HG03378 (cell line): ENCODE results near the gene CPLX4.
A peak's percentile ranks its signal among the peaks of the same experiment; 100 is the strongest.

ENCODE experiments used
- ATAC-seq: cut with Tn5 transposase; IDR thresholded peaks from one replicate; pipeline ENCODE4 v1.9.1; 2021; ENCODE audit warnings: mild to moderate bottlenecking, moderate library complexity; ENCODE audit not compliant: unreplicated experiment

CPLX4 gene

DNA sequence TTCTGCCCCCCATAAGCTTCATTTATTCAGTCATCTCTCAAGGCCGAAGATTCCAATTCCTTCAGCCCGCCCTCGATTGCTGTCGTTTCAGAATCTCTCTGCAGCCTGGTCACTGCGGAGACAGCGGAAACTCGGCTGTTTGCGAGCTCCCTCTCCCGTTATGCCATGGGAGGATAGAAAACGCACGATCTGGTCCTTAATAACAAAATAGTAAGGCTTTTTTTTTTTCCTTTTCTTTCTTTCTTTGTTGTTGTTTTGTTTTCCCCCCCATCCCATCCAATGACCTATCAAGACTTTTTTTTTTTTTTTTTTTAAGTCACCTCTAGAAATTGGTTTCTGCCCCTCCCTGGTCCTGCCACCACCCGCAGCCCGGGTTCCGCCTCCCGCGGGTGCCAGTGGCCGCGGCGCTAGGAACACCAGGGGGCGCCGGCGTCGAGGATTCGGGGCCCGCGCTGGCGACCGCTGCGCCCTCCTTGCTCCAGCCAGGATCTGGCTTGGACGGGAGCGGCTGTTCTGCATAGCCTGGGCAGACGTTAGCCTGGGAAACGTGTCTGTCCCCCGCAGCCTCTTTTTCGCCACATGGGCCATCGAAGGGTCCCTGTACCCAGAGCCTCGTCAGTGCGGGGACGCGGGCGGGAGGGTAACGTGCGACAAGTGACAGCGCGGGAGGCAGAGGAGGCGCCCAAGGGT lies 10.1 kb downstream of the CPLX4 start:
- peak; percentile 65 for ATAC-seq

- ATAC-seq: no peak
These were observed 11.8 kb downstream of the CPLX4 start for GRCh38 chr18:59306640-59307039.

DNA sequence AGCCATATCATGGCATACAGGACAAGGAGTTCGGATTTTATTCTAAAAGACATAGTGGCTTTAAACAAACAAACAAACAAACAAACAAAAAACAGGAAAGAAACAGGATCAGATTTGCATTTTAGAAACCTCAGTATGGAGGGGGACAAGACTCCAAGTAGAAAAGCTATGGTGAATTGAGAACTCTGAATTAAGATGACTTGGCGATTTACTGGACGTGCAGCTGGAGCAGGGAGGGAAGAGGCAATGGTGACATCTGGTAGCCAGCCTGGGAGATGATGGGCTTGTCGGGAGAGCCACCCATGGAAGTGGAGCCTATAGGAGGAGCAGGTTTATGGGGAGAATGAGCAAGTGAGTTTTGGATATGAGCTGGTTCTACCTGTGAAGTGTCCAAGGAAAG lies 13.2 kb downstream of the CPLX4 start:
- no peak for ATAC-seq

DNA sequence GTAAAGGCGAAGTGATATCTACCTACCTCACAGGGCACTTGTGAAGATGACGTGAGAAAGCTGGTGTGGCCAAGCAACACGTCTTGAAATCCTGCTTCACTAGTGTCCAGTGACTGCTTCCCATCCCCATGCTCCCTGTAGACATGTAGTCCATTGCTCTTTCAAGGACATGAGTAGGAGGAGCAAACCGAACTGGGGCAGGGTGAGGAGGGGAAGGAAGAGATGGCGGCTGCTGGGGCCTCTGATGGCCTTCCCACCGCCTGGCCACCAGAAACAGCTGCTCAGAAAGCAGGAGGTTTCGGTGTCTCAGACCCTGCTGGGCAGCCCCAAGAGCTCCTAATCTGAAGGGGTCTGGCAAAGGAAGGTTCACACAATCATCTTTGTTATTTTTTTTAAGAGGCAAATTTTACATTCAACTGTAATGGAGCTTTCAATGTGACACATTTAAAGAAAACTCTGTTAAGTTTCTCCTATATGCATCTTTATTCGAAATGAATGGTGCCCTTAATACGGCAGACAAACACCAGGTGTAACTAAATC lies 14.7 kb downstream of the CPLX4 start:
- no peak for ATAC-seq

DNA sequence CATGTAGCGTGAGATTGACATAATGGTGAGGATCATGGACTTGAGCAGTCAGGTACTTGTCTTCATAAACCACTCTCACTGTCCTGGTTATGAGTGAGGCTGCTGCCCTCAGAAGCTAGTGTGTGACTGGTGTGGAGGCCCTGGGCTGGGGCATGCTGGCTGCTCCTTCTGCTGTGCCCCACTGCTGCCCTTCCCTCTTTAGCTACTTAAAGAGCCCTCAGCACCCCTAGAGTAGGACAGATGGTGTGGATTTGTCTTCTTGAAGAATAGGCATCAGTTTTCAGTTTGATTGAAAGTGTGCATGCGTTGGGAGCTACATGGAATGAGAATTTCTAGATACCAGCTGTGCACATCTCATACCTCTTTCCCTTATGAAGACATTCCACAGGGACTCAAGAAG lies 15.4 kb downstream of the CPLX4 start:
- no peak for ATAC-seq

GRCh38 chr18:59301929-59302328 lies 16.5 kb downstream of the CPLX4 start:
- ATAC-seq: no peak

DNA sequence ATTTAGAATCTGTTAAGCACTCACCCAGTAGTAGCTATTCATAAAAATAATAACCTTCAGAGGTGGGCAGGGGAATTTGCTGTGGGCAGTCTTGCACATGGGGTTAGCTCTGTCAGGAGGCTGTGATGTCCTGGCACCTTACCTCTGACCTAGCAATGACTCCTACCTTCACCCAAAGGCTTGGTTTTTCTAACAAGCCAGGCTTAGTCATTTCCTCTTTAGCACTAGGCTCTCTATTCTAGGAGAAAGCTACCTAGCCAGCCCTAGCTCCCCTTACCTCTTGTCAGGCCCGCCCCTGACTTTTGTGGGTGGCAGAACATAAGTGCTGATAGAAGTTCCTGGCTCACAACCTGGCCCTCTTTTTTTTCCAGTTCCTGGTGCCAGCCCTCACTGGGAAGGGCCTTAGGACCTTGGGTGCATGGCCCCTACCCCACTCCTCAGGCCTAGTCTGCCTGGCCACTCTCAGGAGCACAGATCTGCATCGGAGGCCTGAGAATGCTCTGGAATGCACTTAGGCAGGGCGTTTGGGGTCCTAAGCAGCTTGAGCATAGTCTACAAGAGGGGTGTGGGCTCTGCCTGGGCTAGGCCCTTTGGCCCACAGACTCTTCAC lies 17.7 kb downstream of the CPLX4 start:
- no peak for ATAC-seq

GRCh38 chr18:59298871-59299270 lies 19.6 kb downstream of the CPLX4 start:
- ATAC-seq: no peak

DNA sequence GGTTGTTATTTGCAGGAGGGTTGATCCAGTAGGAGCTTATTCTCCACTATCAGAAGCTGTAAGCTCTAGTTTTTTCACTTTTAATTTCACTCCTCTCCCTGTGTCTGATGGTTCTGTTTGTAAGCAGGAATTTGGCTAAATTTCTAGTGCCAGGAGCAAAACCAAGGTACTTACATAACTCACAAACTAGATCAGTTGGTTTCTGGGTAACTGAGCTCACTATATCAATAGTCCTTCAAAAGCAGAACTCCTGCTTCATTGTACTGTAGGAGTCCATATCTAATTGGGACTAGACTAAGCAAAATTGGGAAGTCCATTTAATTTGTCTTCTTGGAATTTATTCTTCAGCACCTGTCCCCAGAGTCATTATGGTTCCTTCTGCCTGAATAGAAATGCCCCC lies 25.1 kb downstream of the CPLX4 start:
- no peak for ATAC-seq

DNA sequence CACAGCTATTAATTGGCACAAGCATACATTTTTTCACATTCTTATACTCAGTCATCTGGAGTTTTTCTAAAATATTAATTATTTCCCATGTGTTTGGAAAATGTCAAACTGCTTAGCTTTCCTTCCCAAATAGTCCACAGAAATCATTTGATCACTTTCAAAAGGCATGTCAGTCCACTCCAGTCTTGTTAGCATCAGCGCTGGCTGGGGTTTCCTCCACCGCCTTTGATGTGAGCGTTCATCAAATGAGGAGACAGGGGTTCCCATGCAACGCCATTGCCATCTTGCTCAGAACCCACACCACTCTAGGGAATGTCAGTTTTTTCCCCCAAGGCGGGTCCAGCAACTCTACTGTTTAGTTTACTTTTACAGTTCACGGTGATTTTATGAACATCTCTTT lies 32.1 kb downstream of the CPLX4 start:
- ATAC-seq: no peak

DNA sequence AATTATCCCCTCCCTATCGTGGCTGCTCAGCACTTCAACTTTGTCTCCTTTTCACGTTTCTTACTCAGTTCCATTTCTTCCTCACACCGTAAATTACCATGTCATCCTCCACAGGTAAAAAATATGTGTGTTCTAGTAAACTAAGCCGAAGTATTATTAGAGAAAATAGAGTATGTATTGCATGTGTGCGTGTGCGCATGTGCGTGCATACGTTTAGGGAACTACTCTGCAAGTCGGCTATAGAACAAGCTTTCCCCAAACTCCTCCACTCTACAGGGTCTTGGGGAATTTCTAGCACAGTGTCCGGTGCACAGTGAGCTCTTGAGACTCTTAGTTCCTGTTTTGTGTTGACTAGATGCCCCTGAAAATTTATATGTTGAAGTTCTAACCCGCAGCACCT lies 36.1 kb downstream of the CPLX4 start:
- no peak for ATAC-seq

DNA sequence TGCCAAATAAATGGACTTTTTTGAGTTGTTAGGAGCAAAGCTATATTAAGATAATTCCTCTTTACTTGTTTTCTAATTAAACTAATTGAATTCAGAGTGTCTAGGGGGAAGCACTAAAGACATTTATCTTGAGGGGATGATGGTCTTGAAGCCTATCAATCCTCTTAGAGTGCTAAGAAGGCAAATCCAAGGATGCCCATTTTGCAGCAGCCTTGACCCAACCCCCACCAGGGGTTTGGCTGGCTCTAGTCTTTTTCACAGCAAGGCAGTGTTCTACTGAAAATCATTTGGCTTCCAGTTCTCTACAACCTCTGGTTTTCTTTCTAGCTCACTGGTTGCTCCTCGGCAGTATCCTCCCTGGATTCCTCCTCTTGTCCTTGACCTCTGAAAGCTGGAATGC lies 38.7 kb downstream of the CPLX4 start:
- no peak for ATAC-seq

- no peak for ATAC-seq
These were observed 39.3 kb downstream of the CPLX4 start for GRCh38 chr18:59279193-59279592.

- no peak for ATAC-seq
These were observed 39.7 kb downstream of the CPLX4 start for GRCh38 chr18:59278793-59279192.

DNA sequence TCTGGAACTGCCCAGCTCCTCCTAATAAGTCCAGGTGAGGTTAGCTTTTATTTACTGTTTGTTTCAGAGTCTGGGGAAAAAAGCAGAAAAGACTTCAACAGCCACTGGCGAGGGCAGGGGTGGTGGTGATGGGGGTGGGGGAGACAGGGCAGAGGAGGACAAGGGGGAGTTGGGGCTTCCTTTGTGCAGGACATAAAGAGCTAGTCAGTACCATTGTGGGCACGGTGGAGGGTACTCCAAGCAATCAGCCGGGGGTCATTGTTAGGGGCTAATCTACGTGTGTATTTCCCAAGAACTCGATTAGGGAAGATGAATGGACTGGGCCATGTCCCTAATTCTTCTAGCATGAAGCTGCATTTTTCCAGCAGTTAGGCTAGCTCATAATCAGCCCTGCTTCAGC lies 42.4 kb downstream of the CPLX4 start:
- ATAC-seq: no peak

DNA sequence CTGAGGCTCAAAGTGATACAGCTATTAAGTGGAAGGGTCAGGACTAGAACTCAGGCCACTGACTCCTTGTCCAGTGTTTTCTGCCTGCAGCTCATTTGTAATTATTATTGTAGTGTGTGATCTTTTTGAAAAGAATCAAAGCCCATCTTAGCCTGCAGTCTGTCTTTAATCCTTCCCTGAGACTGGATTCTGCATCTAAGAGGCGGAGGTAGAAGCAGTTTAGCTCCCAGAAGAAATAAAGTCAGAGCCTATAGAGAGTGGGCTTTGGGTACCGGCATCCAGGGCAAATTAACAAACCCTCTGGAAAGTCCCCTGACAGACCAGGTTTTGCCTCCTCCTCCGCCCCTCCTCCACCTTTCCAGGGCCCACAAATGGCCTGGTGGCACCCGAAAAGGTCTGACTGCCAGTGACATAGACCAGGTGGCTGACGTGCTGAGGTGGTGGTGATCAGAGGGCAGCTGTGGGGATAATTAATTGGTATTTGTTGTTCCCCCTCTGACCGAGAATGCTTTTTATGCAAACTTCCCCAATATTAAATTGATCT lies 43.0 kb downstream of the CPLX4 start:
- ATAC-seq: no peak

GRCh38 chr18:59274533-59274928 lies 43.9 kb downstream of the CPLX4 start:
- no peak for ATAC-seq

GRCh38 chr18:59273759-59274532 lies 44.5 kb downstream of the CPLX4 start:
- ATAC-seq: no peak

DNA sequence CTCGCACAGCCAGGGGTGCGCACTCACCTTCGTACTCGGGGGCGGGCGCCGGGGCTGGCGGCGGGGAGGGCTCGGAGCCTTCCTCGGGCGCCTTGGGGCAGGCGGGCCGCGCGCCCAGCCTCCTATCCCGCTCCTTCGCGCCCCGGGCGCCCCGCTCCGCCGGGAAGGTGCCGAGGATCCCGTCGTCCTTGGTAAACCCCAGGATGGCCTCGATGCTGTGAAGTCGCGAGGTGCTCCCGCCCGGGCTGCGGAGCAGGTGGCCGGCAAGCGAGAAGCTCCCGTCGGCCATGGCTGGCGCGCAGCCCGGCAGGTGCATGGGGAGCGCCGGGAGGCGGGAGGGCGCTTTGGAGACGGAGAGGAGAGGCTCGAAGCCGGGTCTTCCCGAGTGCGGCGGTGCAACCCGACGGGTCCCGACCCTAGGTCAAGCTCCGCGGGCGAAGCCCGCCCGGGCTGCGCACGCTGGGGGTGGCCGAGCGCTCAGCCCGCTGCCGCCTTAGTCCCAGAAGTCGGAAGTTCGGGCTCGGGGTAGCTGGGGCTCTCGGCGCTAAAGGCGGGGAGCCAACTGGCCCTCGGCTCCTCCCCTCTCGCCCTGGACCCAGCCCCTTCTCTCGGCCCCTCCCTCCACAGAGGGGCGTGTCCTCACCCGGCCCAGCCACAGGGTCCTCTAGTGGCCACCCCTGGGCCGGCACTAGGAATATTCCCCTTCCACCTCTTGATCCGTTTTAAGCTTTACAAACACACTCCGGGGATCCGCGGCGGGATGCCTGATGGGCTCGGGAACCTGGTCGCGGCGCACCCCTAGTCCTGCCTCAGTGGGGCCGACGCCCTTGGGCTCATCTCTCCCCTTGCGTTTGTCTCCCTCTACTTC lies 45.3 kb downstream of the CPLX4 start, which contains the start of gene RAX:
TSS of gene RAX (minus strand) at position 564 of the 868 bp plus-strand sequence. CDS start at position 316, 248 bp downstream.
- peak; percentile 56 for ATAC-seq

- no peak for ATAC-seq
These were observed 46.1 kb downstream of the CPLX4 start for GRCh38 chr18:59272221-59272888.
